Thoracic aorta (tissue), 2 donors: ENCODE data around the gene CSF3. TPM values are rescaled to one million over a fixed set of nuclear protein-coding genes. Genes with fewer than 3 reads are reported as not detected.

Experiments used
- ATAC-seq: fragments of 150-250 bp; one replicate; pipeline ENCODE4 v1.8.0; 2017; ENCODE audit warnings: low read depth; ENCODE audit not compliant: insufficient number of reproducible peaks, low FRiP score
- DNase-seq: peaks from one replicate; pipeline ENCODE4 v3.0.0-alpha.2; 2020; ENCODE audit warnings: low spot score
- H3K27ac ChIP-seq, 2 donors: fragments of 200-600 bp; sonication (generic); 1 replicate in 1 of 2; 2 replicates in 1 of 2; pipeline ENCODE4 v1.5.1; 2016; ENCODE audit warnings: mild to moderate bottlenecking in 2 of 2, moderate library complexity in 2 of 2
- H3K27me3 ChIP-seq: fragments of 200-600 bp; sonication (generic); replicated peaks from 2 replicates; pipeline ENCODE4 v1.6.0; 2016; ENCODE audit warnings: mild to moderate bottlenecking; ENCODE audit not compliant: insufficient read depth
- H3K36me3 ChIP-seq: fragments of 200-600 bp; sonication (generic); one replicate; pipeline ENCODE4 v1.5.1; 2016
- H3K4me1 ChIP-seq, 2 donors: fragments of 200-600 bp; sonication (generic); 1 replicate in 1 of 2; 2 replicates in 1 of 2; pipeline versions ENCODE4 v1.5.1 to v1.6.0; 2016; ENCODE audit warnings: low read depth in 2 of 2, mild to moderate bottlenecking in 1 of 2; ENCODE audit not compliant: control insufficient read depth in 1 of 2
- H3K4me3 ChIP-seq: fragments of 200-600 bp; sonication (generic); 2 replicates; pipeline ENCODE4 v1.5.1; 2016; ENCODE audit warnings: mild to moderate bottlenecking
- H3K9me3 ChIP-seq: fragments of 200-600 bp; sonication (generic); 2 replicates; pipeline ENCODE4 v1.5.1; 2016
- CTCF ChIP-seq: fragments of 200-600 bp; sonication (generic); IDR thresholded peaks from one replicate; pipeline ENCODE4 v1.5.1; 2019; ENCODE audit warnings: antibody characterized with exemption
- total RNA-seq, 2 donors: library from RNA; depleted of rRNA; stranded (reverse); fragments of >200 nt; gene quantifications; one replicate each; pipeline versions ENCODE4 v1.1.0 to v1.2.3, GENCODE V29; 2016

CSF3 gene
- total RNA-seq, 2 donors from 2014 or later: 43.2 TPM; not detected in 1

GRCh38 chr17:40028595-40028994 is 13.4 kb downstream of the CSF3 start:
- ATAC-seq: no peak
- no peak for TF ChIP-seq CTCF
- Histone ChIP-seq H3K36me3 (peaks cover 44% of the 10 kb centered on the region), H3K9me3 (no peaks in the 10 kb centered on the region), H3K4me3 (no peak overlapping the region), H3K27me3 (no peaks in the 10 kb centered on the region), H3K4me1 (peaks cover 0 to 27% of the 10 kb centered on the region in 2 donors), H3K27ac (no peak overlapping the region)
- DNase-seq: no peak

DNA sequence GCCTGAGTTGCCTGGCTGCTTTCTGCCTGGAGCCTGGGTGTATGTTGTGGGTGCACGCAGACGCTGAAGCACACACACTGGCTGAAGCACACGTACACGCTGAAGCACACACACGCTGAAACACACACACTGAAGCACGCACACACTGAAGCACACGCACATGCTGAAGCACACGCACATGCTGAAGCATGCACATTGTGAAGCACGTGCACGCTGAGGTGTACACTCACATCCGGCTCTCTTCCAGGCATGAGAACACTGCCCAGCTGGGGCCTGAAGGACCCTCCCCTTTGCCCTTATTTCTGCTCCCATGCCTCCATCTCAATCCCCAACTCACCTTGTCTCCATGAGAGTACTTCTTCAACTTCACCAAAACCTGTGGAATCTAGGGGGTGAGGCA is 16.5 kb downstream of the CSF3 start:
- Histone ChIP-seq H3K27ac (no peak overlapping the region), H3K9me3 (no peaks in the 10 kb centered on the region), H3K4me3 (no peak overlapping the region), H3K4me1 (peaks cover 0 to 19% of the 10 kb centered on the region in 2 donors), H3K36me3 (peaks cover 56% of the 10 kb centered on the region), H3K27me3 (no peaks in the 10 kb centered on the region)
- no peak for TF ChIP-seq CTCF
- ATAC-seq (no peak), DNase-seq (no peak)

GRCh38 chr17:40032322-40033320 is 17.4 kb downstream of the CSF3 start:
- Histone ChIP-seq H3K27me3 (no peaks in the 10 kb centered on the region), H3K4me1 (peaks cover 0 to 13% of the 10 kb centered on the region in 2 donors), H3K27ac (no peak overlapping the region), H3K36me3 (peaks cover 56% of the 10 kb centered on the region), H3K4me3 (no peak overlapping the region), H3K9me3 (no peaks in the 10 kb centered on the region)
- no peak for DNase-seq
- no peak for TF ChIP-seq CTCF
- ATAC-seq: no peak

- no peak for ATAC-seq
- TF ChIP-seq CTCF: no peak
- Histone ChIP-seq H3K4me1 (peaks cover 0 to 19% of the 10 kb centered on the region in 2 donors), H3K27ac (no peak overlapping the region), H3K9me3 (no peaks in the 10 kb centered on the region), H3K4me3 (no peak overlapping the region), H3K27me3 (no peaks in the 10 kb centered on the region), H3K36me3 (peaks cover 56% of the 10 kb centered on the region)
- no peak for DNase-seq
These were observed 18.1 kb downstream of the CSF3 start for GRCh38 chr17:40033339-40033738.

GRCh38 chr17:40034426-40035161 is 19.4 kb downstream of the CSF3 start:
- ATAC-seq (no peak), DNase-seq (no peak)
- Histone ChIP-seq H3K36me3 (peaks cover 49% of the 10 kb centered on the region), H3K27ac (no peak overlapping the region), H3K27me3 (no peaks in the 10 kb centered on the region), H3K4me3 (no peak overlapping the region), H3K9me3 (no peaks in the 10 kb centered on the region), H3K4me1 (peaks cover 0 to 31% of the 10 kb centered on the region in 2 donors)
- TF ChIP-seq CTCF: no peak
